Lung (tissue), 12 donors: Measurements from ENCODE around the gene NDUFA11. TPM values are rescaled to one million over a fixed set of nuclear protein-coding genes. Genes with fewer than 3 reads are reported as not detected.

ENCODE experiments used
- ATAC-seq: fragments of 200-7000 bp; cut with Tn5 transposase; one replicate; pipeline ENCODE4 v1.9.1; 2020; ENCODE audit warnings: moderate number of reproducible peaks; ENCODE audit not compliant: insufficient read depth, low FRiP score
- DNase-seq, 3 donors: peaks; one replicate each; pipeline ENCODE4 v3.0.0-alpha.2; 2013 to 2017
- H3K27ac ChIP-seq, 2 donors: one replicate each; pipeline ENCODE4 v1.5.1; 2013; ENCODE audit warnings: mild to moderate bottlenecking in 2 of 2, moderate library complexity in 2 of 2, control low read depth in 1 of 2, inconsistent platforms in 1 of 2, low read depth in 1 of 2, low read length in 1 of 2
- H3K27me3 ChIP-seq, 3 donors: one replicate each; pipeline ENCODE4 v1.5.1; 2013; ENCODE audit warnings: low read length in 2 of 3; ENCODE audit not compliant: control insufficient read depth in 3 of 3, insufficient read depth in 3 of 3
- H3K36me3 ChIP-seq, 4 donors: one replicate each; pipeline ENCODE4 v1.5.1; 2013; ENCODE audit warnings: low read length in 4 of 4, mild to moderate bottlenecking in 1 of 4, moderate library complexity in 1 of 4; ENCODE audit not compliant: control insufficient read depth in 4 of 4, insufficient read depth in 4 of 4
- H3K4me1 ChIP-seq, 5 donors: one replicate each; pipeline ENCODE4 v1.5.1; 2013; ENCODE audit warnings: low read length in 5 of 5, mild to moderate bottlenecking in 2 of 5, moderate library complexity in 1 of 5; ENCODE audit not compliant: control insufficient read depth in 5 of 5, insufficient read depth in 5 of 5
- H3K4me3 ChIP-seq: one replicate; pipeline ENCODE4 v1.5.1; 2013; ENCODE audit warnings: mild to moderate bottlenecking, control low read depth, moderate library complexity
- H3K9ac ChIP-seq, 2 donors: one replicate each; pipeline ENCODE4 v1.5.1; 2013; ENCODE audit warnings: low read length in 2 of 2, control low read depth in 1 of 2; ENCODE audit not compliant: insufficient read depth in 1 of 2
- H3K9me3 ChIP-seq, 4 donors: one replicate each; pipeline ENCODE4 v1.5.1; 2013; ENCODE audit warnings: low read length in 3 of 4, mild to moderate bottlenecking in 1 of 4, moderate library complexity in 1 of 4; ENCODE audit not compliant: control insufficient read depth in 4 of 4, insufficient read depth in 3 of 4
- WGBS, 2 donors: extraction: QIAGEN DNeasy Blood & Tissue Kit; methylation state at CpG; one replicate each; pipeline ENCODE4 v1.1.7; 2013; 5-methylcytosine and 5-hydroxymethylcytosine counted together
- polyA plus RNA-seq, 2 donors: library from polyadenylated mRNA; stranded (reverse); fragments of 200-250 nt; gene quantifications; one replicate each; pipeline ENCODE4 v1.2.1, GENCODE V29; 2013
- total RNA-seq, 2 donors: library from RNA; depleted of rRNA in 1 of 2; stranded (reverse); fragments of >200 nt in 1 of 2; gene quantifications; one replicate each; pipeline ENCODE4 v1.2.1, GENCODE V29; 2014 to 2021
- TF ChIP-seq, protein P1 (sequence below): IDR thresholded peaks from 2 replicates; pipeline ENCODE4 v1.5.1; 2012; ENCODE audit warnings: mild to moderate bottlenecking; ENCODE audit errors: control extremely low read depth, extremely low read depth
- donor health status: control.
- donor health status: control.
- donor health status: Bipolar disorder and iron deficiency.
- donor health status: healthy.
- donor health status: DM: yes; HTN: yes; CAD: no.

Gene NDUFA11
- total and polyA plus RNA-seq, 4 donors, result 52.5 to 344 (median 278) TPM

- Histone ChIP-seq H3K9ac (peak overlapping the region; percentile 8 to 46), H3K9me3 (no peaks in the 10 kb centered on the region), H3K4me1 (peaks cover 0 to 16% (median 0%) of the 10 kb centered on the region in 5 donors), H3K4me3 (peak overlapping the region; percentile 71), H3K27me3 (no peaks in the 10 kb centered on the region), H3K36me3 (peaks cover 0 to 10% (median 5%) of the 10 kb centered on the region in 4 donors), H3K27ac (peak overlapping the region; percentile 87 to 89)
- ATAC-seq (no peak), DNase-seq (no peak)
- 47 to 51% methylated on average over 31 of the region's 31 CpGs for WGBS, 2 donors
- TF ChIP-seq, protein P1, sequence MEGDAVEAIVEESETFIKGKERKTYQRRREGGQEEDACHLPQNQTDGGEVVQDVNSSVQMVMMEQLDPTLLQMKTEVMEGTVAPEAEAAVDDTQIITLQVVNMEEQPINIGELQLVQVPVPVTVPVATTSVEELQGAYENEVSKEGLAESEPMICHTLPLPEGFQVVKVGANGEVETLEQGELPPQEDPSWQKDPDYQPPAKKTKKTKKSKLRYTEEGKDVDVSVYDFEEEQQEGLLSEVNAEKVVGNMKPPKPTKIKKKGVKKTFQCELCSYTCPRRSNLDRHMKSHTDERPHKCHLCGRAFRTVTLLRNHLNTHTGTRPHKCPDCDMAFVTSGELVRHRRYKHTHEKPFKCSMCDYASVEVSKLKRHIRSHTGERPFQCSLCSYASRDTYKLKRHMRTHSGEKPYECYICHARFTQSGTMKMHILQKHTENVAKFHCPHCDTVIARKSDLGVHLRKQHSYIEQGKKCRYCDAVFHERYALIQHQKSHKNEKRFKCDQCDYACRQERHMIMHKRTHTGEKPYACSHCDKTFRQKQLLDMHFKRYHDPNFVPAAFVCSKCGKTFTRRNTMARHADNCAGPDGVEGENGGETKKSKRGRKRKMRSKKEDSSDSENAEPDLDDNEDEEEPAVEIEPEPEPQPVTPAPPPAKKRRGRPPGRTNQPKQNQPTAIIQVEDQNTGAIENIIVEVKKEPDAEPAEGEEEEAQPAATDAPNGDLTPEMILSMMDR, result no peak
Observed at GRCh38 chr19:5905114-5905778, 1.7 kb upstream of the NDUFA11 start.

DNA sequence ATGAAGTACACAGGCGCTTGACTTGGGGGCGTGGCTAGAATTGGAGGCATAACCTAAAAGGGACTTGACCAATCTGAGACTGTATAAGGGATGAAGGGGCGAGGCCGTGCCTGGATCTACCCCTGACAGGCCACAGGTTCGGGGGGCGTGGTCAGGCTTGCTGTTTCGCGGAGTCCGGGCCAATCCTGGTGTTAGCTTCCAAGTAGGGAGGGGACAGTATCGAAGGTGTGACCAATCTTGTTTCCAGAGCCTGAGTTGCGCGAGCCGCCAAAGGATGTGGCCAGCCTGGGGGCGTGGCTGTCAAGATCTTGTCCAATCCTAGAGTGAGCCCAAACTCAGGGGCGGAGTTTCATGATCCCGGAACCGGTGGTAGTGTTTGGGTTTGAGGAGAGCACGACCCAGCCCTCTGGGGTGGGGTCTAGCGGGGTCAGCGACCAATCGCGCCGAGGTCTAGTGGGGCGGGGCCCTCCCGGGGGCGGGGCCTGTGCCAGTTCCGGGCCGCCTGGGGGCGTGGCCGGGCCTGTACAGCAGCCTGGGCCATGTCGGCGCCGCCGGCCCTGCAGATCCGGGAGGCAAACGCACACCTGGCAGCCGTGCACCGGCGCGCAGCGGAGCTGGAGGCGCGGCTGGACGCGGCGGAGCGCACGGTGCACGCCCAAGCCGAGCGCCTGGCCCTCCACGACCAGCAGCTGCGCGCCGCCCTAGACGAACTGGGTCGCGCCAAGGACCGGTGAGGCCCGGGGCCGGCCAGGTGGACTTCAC lies 943 bp upstream of the NDUFA11 start, which contains the start of gene VMAC:
TSS of gene VMAC (plus strand) at position 521 of the 762 bp plus-strand sequence. CDS start at position 540, 19 bp downstream.
- Histone ChIP-seq H3K36me3 (peaks cover 2 to 12% (median 5%) of the 10 kb centered on the region in 4 donors), H3K27me3 (no peaks in the 10 kb centered on the region), H3K4me1 (peaks cover 0 to 16% (median 0%) of the 10 kb centered on the region in 5 donors), H3K9ac (peak within 1 kb of the TSS; percentile 46 to 71), H3K9me3 (no peaks in the 10 kb centered on the region), H3K4me3 (peak within 1 kb of the TSS; percentile 88), H3K27ac (peak within 1 kb of the TSS; percentile 93)
- TF ChIP-seq, protein P1, result no peak
- DNase-seq, result peak; percentile 100
- peak; percentile 88 for ATAC-seq
- 0% methylated on average over 55 to 61 of the region's 61 CpGs for WGBS, 2 donors

DNA sequence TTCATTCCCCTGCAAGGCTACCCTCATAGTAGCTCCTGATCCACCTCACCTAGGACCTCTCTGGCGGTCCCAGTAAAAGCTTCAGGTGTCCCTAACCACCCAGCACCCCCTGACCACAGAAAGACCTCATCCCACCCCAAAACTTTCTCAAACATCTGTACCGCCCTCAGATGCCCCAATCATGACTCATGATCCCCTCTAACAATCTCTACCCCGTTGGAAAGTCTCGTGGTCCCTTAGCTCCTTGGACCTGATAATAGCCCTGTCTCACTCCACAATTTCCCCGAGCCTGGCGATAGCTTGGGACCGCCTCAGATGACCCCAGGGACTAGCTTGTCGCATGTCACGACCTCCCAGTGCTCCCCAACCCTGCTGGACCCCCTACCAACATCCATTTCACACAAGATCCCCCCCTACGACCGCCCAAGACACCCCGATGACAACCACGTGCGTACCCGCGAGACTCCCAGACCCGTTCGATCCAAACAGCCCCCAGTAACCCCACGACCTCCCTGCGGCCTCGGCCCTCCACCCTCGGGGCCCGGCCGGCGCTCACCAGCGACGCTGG lies 450 bp downstream of the NDUFA11 start:
- Histone ChIP-seq H3K4me1 (peaks cover 0 to 16% (median 0%) of the 10 kb centered on the region in 5 donors), H3K27me3 (no peaks in the 10 kb centered on the region), H3K4me3 (peak overlapping the region; percentile 88), H3K9ac (peak overlapping the region; percentile 69 to 99), H3K9me3 (no peaks in the 10 kb centered on the region), H3K36me3 (peaks cover 0 to 8% (median 2%) of the 10 kb centered on the region in 4 donors), H3K27ac (peak overlapping the region; percentile 93)
- DNase-seq, result no peak
- ATAC-seq, result no peak
- TF ChIP-seq, protein P1, result no peak
- 1% methylated on average over 27 of the region's 27 CpGs for WGBS, 2 donors
